Transverse colon (tissue), 4 donors: ENCODE data around the gene PRRX2. TPM values are rescaled to one million over a fixed set of nuclear protein-coding genes. Genes with fewer than 3 reads are reported as not detected.

Experiments used
- DNase-seq: peaks from one replicate; pipeline ENCODE4 v3.0.0-alpha.2; 2019
- H3K27ac ChIP-seq, 4 donors: fragments of 200-600 bp; sonication (generic); 2 replicates each; pipeline ENCODE4 v1.5.1; 2016 to 2018; ENCODE audit warnings: inconsistent platforms in 4 of 4
- H3K27me3 ChIP-seq: fragments of 200-600 bp; sonication (generic); 2 replicates; pipeline ENCODE4 v1.5.1; 2017; ENCODE audit warnings: inconsistent platforms
- H3K36me3 ChIP-seq, 4 donors: fragments of 200-600 bp; sonication (generic); 2 replicates each; pipeline ENCODE4 v1.5.1; 2017 to 2019; ENCODE audit warnings: inconsistent platforms in 4 of 4
- H3K4me1 ChIP-seq, 4 donors: fragments of 200-600 bp; sonication (generic); 2 replicates each; pipeline ENCODE4 v1.5.1; 2017 to 2020; ENCODE audit warnings: inconsistent platforms in 4 of 4
- H3K4me3 ChIP-seq, 4 donors: fragments of 200-600 bp; sonication (generic); 1 replicate in 1 of 4; 2 replicates in 3 of 4; pipeline versions ENCODE4 v1.5.1 to v1.6.1; 2017 to 2019; ENCODE audit warnings: inconsistent platforms in 4 of 4
- H3K9me3 ChIP-seq, 2 donors: fragments of 200-600 bp; sonication (generic); 2 replicates each; pipeline ENCODE4 v1.5.1; 2017 to 2019; ENCODE audit warnings: inconsistent platforms in 2 of 2
- EP300 ChIP-seq: sonication (generic); formaldehyde crosslinking; IDR thresholded peaks from one replicate; pipeline ENCODE4 v1.6.1; 2017; ENCODE audit warnings: antibody characterized with exemption, low read depth
- POLR2A ChIP-seq: fragments of 450-650 bp; IDR thresholded peaks from one replicate; pipeline ENCODE4 v1.6.1; 2016; ENCODE audit warnings: antibody characterized with exemption, mild to moderate bottlenecking, moderate library complexity
- POLR2AphosphoS5 ChIP-seq, 3 donors: sonication (generic); formaldehyde crosslinking; IDR thresholded peaks; one replicate each; pipeline ENCODE4 v1.6.1; 2016; ENCODE audit warnings: antibody characterized with exemption in 3 of 3
- WGBS, 2 donors: methylation state at CpG; one replicate each; pipeline ENCODE4 v1.1.5; 2018; ENCODE audit warnings: low coverage in 1 of 2; 5-methylcytosine and 5-hydroxymethylcytosine counted together
- in situ Hi-C, 4 donors: fragments of 200-750 bp; cut with MboI; loops; one replicate each; pipeline versions ENCODE4 v1.15.0 to v1.15.1; 2017; ENCODE audit warnings: low sequenced_read_pairs in 3 of 4, low pct_ligation_motif_present in 1 of 4, low pct_unique_long_range_greater_than_20kb in 1 of 4
- intact Hi-C: fragments of 100-400 bp; cut with DNase I; formaldehyde crosslinking; loops from one replicate; pipeline ENCODE4 v1.15.1; 2023; ENCODE audit warnings: low total_unique reads
- total RNA-seq, 4 donors: library from RNA; depleted of rRNA; stranded (reverse); fragments of >200 nt; gene quantifications; one replicate each; pipeline ENCODE4 v1.1.0, GENCODE V29; 2016
- TF ChIP-seq, protein P1 (sequence below), 5 experiments: fragments of 200-600 bp in 3 of 5; fragments of 450-650 bp in 2 of 5; sonication (generic) in 3 of 5; IDR thresholded peaks; 1 replicate in 2 of 5; 2 replicates in 3 of 5; pipeline ENCODE4 v1.5.1; 2016 to 2017; ENCODE audit warnings: antibody characterized with exemption in 5 of 5, inconsistent platforms in 3 of 5, mild to moderate bottlenecking in 2 of 5, moderate library complexity in 1 of 5

PRRX2 gene
- total RNA-seq, 4 donors from 2014 or later, result 0.41 TPM; not detected in 3

DNA sequence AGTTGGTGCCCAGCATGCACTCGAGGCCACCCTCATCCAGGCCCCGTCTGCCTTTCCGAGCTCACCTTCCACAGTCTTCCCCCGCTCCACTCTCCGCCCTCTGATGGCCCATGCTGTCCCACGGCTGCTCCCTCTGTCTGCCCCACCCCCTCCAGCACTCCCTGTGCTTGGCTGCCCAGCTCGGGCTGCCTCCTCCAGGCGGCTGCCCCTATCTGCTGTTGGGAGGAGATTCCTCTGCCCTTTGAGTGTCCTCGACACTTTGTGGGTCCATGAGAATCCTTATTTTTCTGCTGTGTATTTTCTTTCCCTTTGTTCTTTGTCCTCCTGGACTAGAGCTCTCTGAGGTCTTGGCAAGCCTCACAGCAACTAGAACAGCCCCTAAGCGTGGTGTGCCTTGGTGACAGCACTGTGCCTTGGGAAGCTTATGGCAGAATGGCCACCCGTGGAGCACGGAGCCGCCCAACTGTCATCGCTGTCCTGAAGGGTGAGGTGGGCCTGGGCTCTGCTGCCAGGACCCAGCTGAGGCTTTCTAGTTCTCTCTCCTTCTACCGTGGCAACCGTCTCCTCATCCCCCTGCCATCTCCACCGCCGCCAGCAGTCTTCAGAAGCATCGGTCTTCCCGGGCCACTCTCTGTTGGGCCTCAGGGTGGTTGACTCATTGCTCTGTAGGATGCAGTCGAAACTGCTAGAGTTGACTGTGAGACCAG is 34.3 kb upstream of the PRRX2 start:
- WGBS, 2 donors, result 76 to 89% methylated on average over 5 to 21 of the region's 21 CpGs
- peaks cover 0 to 22% (median 8%) of the 10 kb centered on the region in 4 donors for H3K36me3 ChIP-seq
- in situ Hi-C loops, result no loop called here
- H3K4me3 ChIP-seq, result no peak overlapping the region
- TF ChIP-seq POLR2A (no peak), EP300 (no peak), POLR2AphosphoS5 (IDR thresholded peaks at IDR 0.05) (no peak)
- TF ChIP-seq, protein P1, sequence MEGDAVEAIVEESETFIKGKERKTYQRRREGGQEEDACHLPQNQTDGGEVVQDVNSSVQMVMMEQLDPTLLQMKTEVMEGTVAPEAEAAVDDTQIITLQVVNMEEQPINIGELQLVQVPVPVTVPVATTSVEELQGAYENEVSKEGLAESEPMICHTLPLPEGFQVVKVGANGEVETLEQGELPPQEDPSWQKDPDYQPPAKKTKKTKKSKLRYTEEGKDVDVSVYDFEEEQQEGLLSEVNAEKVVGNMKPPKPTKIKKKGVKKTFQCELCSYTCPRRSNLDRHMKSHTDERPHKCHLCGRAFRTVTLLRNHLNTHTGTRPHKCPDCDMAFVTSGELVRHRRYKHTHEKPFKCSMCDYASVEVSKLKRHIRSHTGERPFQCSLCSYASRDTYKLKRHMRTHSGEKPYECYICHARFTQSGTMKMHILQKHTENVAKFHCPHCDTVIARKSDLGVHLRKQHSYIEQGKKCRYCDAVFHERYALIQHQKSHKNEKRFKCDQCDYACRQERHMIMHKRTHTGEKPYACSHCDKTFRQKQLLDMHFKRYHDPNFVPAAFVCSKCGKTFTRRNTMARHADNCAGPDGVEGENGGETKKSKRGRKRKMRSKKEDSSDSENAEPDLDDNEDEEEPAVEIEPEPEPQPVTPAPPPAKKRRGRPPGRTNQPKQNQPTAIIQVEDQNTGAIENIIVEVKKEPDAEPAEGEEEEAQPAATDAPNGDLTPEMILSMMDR (IDR thresholded peaks at IDR 0.05), result no peak
- DNase-seq, result no peak
- no peaks in the 10 kb centered on the region for H3K9me3 ChIP-seq
- H3K27me3 ChIP-seq, result no peaks in the 10 kb centered on the region
- H3K4me1 ChIP-seq, result peaks cover 17 to 45% (median 25%) of the 10 kb centered on the region in 4 donors
- no peak overlapping the region for H3K27ac ChIP-seq
- intact Hi-C loops, result no loop called here

DNA sequence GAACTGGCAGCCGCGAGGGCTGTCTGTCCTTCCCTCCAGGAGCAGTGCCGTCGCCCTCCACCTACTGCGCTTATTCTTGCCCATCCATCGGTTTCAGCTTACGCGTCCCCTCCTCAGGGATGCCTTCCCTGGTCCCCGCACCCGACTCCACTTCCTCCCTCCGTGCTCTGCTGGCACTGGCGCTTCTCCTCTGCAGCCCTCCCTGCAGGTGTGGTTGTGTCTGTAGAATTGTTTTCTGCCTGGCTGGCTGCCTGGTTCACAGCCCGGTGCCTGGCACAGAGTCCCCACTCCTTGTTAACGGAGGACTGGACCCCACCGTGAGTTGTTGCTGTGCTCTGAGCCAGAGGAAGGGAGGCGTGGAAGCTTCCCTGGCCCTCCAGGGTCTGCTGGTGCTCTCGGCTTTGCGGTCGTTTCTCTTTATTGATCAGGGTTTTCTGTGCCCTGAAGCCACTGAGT is 33.7 kb upstream of the PRRX2 start:
- WGBS, 2 donors, result 79% methylated on average over 19 of the region's 19 CpGs; no CpG with 5 or more reads in 1 of the 2 donors
- no peaks in the 10 kb centered on the region for H3K27me3 ChIP-seq
- H3K9me3 ChIP-seq, result no peaks in the 10 kb centered on the region
- in situ Hi-C loops (no loop called here), intact Hi-C loops (no loop called here)
- H3K4me3 ChIP-seq, result no peak overlapping the region
- peaks cover 17 to 43% (median 24%) of the 10 kb centered on the region in 4 donors for H3K4me1 ChIP-seq
- H3K27ac ChIP-seq, result no peak overlapping the region
- TF ChIP-seq POLR2AphosphoS5 (IDR thresholded peaks at IDR 0.05), result no peak
- TF ChIP-seq EP300, result no peak
- no peak for TF ChIP-seq POLR2A
- TF ChIP-seq, protein P1 (IDR thresholded peaks at IDR 0.05), result no peak
- DNase-seq, result no peak
- peaks cover 0 to 22% (median 8%) of the 10 kb centered on the region in 4 donors for H3K36me3 ChIP-seq

DNA sequence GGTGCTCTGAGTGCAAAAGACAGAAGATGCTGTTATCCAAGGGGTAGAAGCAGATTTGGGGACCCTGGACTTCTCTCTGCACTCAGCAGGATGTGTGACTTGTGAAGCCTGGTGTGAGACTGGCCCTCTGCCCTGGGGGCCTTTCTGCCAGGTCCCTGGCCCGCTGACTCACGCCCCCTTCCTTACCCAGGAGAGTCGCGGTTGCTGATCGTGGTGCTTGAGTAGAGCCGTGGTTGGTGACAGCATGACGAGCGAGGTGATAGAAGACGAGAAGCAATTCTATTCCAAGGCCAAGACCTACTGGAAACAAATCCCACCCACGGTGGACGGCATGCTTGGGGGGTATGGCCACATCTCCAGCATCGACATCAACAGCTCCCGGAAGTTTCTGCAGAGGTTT is 33.0 kb upstream of the PRRX2 start:
- intact Hi-C loops, result no loop called here
- Histone ChIP-seq H3K4me3 (no peak overlapping the region), H3K4me1 (peaks cover 10 to 35% (median 17%) of the 10 kb centered on the region in 4 donors), H3K9me3 (no peaks in the 10 kb centered on the region), H3K27ac (no peak overlapping the region), H3K27me3 (no peaks in the 10 kb centered on the region), H3K36me3 (peaks cover 0 to 22% (median 8%) of the 10 kb centered on the region in 4 donors)
- in situ Hi-C loops, result no loop called here
- 78% methylated on average over 13 of the region's 13 CpGs; no CpG with 5 or more reads in 1 of the 2 donors for WGBS, 2 donors
- DNase-seq, result no peak
- TF ChIP-seq POLR2A, result no peak

DNA sequence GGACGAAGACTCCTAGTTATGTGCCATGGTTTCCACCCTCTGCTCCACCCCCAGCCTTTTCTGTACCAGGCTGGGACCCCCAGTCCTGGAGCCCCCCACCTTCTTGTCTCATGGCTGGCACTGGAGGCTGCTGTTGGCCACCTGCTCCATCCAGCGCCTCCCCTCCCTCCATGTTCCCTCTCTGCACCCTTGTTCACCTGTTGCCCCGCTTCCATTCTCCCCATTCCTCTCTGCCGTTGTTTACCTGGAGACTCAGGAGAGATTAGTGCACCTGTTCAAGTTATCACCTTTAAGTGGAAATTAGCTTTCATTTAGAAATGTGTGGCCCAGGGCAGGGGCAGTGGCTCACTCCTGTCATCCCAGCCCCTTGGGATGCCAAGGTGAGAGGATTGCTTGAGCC is 32.2 kb upstream of the PRRX2 start:
- Histone ChIP-seq H3K9me3 (no peaks in the 10 kb centered on the region), H3K36me3 (peaks cover 0 to 22% (median 8%) of the 10 kb centered on the region in 4 donors), H3K27me3 (no peaks in the 10 kb centered on the region), H3K27ac (no peak overlapping the region), H3K4me1 (peaks cover 3 to 28% (median 10%) of the 10 kb centered on the region in 4 donors), H3K4me3 (no peak overlapping the region)
- intact Hi-C loops (no loop called here), in situ Hi-C loops (no loop called here)
- no peak for DNase-seq
- TF ChIP-seq POLR2A (no peak), POLR2AphosphoS5 (IDR thresholded peaks at IDR 0.05) (no peak), EP300 (no peak)
- TF ChIP-seq, protein P1 (IDR thresholded peaks at IDR 0.05), result no peak
- 92% methylated on average over 4 of the region's 4 CpGs; no CpG with 5 or more reads in 1 of the 2 donors for WGBS, 2 donors
